HL-60/S4 (cell line): Measurements from ENCODE around the gene CLDN5.

Experiments
- in situ Hi-C: fragments of 300-500 bp; cut with MboI; formaldehyde crosslinking; loops from 2 replicates; pipeline ENCODE4 v1.14.3; 2022; ENCODE audit warnings: low sequenced_read_pairs

Gene CLDN5, protein sequence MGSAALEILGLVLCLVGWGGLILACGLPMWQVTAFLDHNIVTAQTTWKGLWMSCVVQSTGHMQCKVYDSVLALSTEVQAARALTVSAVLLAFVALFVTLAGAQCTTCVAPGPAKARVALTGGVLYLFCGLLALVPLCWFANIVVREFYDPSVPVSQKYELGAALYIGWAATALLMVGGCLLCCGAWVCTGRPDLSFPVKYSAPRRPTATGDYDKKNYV

DNA sequence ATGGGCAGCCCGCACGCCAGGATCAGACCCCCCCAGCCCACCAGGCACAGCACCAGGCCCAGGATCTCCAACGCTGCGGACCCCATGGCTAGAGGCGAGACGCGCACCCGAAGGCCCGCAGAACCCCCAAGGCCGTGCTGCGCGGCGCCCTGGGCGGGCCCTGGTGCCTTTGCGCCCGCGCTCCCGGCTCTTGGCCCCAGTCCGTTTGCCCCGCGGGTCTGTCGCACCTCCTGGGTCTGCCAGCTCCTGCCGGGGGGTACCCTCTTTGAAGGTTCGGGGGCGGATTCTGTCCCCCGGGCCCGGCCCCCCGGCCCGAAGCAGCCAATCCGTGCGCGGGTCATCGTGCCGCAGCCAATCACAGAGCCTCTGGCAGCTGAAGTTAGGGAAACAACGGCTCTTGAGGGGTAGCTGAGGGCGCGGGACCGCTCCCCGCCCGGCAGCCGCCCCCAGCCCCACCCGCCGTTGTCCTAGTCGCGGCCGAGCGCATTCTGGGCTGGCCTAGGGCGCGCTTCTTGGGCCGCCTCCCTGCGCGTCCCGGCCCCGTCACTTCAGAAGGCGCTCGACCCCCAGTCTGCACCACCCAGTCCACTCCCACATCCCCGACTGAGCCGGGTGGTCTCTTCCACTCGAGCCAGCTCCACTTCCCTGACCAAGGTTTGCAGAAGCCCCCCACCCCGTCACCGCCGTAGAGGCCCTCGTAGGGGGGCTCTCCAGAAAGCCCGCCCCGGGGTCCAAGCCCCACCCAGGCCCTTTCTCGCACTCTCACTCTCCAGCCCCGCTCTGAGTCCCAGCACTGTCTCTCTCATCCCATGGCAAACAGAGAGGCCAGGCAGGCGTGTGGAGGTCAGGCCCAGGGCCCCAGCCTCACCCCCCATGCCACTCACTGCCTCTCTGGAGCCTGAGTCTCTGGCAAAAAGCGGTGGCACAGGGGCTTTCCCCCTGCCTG is at the start of gene CLDN5:
TSS of gene CLDN5 (minus strand) at position 241 of the 946 bp plus-strand sequence. CDS start at position 86, 155 bp downstream.
- in situ Hi-C loops: no loop called here

DNA sequence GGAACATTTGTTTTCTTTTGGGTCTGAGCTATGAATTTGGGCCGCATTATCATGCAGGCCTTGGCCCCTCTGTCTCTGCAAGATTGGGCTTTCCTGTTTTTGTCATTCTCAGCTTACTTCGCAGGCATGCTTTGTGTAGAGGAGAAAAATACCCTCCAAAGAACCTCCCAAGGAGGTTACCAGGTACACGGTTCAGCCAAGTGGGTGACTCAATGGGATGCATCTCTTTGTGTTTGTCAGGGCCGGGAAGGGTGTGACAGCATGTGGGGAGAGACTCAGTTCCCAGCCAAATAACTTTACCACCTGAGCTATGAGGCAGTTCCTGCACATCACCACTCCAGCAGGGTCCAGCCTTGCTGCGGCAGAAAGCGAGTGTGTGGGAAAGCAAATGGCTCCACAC is 47.8 kb upstream of the CLDN5 start:
- in situ Hi-C loops: loop anchor here (10.0 kb wide), 1 partner anchor 57 kb away; no protein-coding TSS in a partner anchor

DNA sequence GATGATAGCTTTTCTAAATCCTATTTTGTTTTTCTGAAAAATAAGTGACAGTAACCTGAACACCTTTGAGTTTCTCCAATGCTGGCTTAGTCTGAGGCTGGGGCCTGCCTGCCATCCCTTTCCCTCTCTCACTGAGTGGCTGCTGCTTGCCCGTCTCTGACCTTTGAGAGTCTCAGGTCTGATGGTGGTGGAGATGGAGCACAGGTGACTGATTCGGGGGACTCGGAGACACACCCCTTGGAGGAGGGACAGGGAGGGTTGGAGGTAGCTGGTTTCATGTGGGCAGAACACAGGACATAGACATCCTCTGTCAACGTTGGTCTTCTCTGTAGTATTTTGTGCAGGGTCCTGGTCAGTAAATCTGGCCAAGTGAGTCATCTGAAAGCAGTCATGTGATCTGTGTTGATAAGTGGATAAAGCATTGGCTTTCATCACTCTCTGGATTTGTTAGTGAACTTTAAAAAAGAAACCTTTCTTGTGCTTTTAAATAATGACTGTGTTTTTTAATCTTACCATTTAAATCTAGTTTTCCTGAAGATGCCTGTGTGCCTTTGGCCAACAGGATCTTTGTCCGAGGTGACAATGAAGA is 47.1 kb upstream of the CLDN5 start:
- in situ Hi-C loops: loop anchor here (10.0 kb wide), 1 partner anchor 56 kb away; no protein-coding TSS in a partner anchor

DNA sequence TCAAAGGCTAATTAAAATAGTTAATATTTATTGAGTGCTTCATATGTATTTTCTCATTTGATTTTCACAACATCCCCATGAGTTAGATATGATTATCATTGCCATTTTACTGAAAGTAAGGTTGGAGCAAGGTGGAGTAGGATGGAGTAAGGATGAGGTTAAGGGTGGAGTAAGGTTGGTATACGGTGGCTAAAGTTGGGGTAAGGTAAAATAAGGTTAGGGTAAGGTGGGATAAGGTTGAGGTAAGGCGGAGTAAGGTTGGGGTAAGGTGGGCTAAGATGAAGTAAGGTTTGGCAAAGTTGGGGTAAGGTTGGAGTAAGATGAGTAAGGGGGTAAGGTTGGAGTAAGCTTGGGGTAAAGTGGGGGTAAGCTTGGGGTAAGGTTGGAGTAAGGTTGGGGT is 45.8 kb upstream of the CLDN5 start:
- in situ Hi-C loops: loop anchor here (10.0 kb wide), 1 partner anchor 55 kb away; no protein-coding TSS in a partner anchor

DNA sequence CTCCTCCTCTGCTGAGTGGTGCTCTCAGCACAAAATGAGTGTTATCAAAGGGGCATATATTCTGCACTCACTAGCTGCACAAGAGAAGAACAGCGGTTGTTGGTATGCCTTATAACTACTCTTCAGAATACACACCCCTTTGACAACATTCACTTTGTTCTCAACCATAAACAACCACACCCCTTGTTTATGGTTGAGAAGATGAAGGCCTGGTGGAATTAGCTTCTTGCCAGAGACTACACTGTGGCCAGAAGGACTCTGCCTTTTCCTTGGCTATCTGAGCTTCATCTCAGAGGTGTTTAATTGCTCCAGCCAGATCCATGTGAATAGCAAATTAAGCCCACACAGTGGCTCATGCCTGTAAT is 45.0 kb upstream of the CLDN5 start:
- in situ Hi-C loops: no loop called here

DNA sequence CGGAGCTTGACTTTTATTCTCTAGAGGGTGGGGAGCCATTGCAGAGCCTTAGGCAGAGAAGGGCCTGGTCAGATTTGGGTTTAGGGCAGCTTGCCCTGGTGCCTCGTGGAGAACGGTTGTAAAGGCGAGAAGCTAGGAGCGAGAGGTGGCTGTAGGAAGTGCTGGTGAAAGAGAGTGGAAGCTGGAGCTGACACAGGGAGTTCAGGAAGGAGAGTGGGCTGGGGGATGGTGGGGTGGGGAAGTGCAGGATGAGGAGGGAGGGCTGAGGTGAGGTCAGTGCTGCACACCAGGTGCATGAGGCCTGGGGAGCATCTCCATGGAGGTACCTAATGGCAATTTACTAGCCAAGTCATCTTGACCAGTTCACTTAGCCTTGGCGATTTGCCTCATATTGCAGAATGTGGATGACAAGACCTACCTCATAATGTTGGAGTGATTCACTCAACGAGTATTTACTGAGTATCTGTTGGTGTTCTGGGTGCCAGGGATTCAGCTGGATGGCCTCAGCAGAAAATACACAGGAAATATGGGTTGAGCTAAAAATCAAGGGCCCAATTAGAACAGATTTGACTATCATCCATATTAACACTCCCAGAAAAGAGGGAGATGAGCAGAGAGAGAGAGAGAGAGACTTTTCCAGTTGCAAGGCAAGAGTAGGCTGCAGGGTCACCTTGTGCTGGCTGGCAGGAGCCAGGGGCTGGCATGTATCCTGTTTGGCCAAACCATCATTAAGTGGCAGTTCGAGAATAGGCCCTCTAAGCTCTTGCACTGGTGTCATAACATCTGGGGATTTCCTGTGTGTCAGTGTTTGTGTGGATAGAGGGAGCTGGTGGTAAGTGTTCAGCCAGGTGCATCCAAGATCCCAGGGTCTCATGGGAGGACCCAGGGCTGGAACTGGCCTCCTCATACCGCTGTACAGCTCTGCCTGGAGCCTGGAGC is 44.4 kb upstream of the CLDN5 start:
- in situ Hi-C loops: no loop called here

DNA sequence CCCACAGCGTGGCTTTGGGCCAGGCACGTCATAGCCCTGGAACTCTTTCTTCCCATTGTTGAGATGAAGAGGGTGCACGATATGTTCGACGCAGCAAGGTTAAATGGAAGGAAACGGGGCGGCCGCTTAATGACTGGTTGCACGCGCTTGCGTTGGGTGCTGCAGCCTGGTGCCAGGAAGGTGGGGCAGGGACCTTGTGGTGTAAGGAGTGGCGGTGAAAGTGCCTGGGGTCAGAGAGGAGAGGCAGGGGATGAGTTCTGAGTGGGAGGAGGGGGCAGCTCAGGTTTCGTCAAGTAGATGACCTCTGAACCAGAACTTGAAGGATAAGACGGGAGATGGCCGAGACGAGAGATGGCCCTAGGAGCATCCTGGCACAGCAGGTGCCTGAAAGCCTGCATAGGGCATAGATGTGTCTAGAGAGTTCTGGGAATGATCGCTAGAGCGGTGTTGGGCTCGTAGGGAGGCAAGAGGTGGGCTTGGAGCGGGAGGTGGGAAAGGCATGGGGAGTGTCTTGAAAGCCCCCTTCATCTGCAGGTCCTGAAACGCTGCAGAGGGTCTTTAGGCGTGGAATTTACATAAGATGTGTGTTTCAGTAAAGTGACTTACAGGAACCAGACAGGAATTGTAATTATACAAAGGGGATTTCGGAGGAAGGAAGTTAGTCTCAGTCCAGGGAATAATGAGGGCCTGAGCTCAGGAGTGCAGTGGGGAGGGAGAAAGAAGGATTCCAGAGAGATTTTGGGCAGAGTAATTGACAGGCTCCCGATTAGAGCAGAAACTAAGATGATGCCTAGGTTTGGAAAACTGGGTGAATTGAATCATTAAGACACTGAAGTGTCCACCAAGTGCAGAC is 43.2 kb upstream of the CLDN5 start:
- in situ Hi-C loops: no loop called here

DNA sequence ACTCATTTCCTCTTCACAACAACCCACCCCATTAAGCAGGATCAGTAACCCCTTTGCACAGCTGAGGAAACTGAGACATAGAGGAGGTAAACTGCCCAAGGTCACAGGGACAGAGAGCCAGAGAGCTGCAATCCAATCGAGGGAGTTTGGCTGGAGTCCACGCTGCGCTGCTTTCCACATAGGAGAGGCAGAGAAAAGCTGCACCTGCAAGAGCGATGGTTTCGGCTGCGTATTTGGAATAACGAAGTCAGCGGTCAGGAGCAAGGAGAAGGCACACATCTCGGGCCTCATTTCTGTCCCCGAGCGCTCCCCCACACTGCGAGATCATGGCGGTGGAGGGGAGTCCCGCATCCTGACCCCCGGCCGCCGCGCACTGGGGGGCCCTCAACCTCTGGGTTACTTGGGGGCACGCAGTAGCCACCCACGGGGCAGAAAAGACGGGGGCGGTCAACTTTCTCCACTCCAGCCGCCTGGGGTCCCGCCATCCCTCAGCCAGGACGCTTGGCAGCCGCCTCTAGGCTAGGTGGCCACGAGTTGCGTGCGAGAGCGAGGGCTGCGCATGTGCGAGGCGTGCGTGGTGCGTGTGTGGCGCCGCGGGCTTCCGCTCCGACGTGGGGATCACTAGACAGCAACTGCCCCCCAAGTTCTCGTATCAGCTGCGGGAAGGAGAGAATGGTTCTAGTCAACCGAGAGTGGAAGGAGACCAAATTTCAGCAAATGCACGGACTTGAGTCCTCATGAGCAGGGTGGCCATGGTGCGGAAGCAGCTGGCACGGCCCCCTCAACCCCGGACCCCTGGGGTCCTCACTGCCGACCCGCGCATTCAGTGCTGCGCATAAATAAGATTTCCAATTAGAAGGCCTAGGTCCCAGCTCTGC is 42.3 kb upstream of the CLDN5 start:
- in situ Hi-C loops: no loop called here

DNA sequence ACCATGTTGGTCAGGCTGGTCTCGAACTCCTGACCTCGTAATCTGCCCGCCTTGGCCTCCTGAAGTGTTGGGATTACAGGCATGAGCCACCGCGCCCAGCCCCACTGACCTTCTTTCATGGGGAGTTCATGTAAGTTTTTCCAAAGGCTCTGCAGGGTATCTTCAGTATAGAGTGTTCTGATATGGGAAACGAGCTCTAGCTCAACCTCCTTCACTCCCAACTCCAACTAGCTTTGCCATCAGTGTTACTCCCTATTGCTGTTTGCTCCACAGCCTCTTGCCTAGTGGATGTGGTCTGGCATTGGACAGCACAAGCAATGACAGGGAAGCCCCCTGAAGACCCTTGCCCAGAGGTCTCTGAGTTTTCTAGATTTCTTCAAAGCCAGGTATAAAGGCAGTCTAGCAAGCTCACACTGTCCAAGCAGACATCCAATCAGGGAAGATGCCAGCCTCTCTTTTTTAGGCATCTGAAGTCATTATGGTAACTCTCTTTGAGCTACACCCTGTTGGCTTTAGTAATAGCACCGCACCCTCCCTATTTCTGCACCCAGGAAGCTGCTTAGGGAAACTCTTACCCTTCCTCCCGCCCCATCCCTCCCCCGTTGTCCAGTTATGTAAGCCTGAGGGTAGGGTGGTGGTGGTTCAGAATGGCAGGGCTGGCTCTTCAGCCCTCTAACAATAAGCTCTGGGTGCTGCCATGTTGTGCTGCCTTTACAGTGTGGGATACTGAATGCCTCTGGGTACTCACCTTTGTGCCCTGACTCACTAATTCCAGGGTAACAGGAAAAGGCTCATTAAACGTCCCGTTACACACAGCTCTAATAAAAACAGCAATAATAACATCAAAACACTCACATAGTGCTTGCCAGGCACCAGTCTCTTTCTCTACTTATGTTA is 41.4 kb upstream of the CLDN5 start:
- in situ Hi-C loops: no loop called here

DNA sequence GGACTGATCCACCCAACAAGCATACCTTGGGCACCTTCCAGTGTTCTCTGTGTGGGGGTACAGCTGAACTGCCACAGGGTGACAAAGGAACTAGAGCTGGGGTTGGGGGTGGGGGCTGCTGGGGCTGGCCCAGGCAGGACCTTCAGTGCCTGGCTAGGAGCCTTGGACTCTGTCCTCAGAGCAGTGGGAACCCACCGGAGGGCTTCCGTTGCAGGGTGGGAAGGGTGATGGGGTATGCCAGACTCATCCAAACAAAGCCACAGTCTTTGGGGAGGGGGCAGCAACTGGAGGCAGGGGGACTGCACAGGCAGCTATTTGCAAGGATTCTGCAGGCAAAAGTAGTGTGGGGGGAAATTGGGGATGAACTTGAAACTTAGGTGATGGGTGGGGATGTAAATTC is 35.7 kb upstream of the CLDN5 start:
- in situ Hi-C loops: no loop called here

DNA sequence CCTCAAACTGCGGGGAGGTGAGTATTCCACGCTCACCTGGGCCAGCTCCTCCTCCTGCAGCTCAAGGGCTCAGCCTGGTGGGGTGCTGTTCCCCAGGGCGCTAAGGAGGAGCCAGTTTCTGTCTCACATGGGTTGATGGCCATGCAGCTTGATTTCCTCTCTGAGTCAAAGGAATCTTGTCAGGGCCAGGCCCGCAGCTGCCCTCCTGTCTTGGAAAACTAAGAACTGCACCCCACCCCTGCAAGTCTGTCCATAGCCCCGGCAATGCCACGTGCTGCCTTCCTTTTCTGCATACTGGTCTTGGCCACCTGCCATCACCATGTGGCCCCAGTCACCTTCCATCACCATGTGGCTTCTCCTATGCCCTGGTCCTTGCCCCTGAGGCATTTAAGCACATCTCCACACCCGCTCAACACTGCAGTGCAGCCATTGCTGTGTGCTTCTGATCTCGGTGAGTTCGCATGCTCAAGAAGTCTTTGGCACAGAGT is 35.2 kb upstream of the CLDN5 start:
- in situ Hi-C loops: no loop called here

DNA sequence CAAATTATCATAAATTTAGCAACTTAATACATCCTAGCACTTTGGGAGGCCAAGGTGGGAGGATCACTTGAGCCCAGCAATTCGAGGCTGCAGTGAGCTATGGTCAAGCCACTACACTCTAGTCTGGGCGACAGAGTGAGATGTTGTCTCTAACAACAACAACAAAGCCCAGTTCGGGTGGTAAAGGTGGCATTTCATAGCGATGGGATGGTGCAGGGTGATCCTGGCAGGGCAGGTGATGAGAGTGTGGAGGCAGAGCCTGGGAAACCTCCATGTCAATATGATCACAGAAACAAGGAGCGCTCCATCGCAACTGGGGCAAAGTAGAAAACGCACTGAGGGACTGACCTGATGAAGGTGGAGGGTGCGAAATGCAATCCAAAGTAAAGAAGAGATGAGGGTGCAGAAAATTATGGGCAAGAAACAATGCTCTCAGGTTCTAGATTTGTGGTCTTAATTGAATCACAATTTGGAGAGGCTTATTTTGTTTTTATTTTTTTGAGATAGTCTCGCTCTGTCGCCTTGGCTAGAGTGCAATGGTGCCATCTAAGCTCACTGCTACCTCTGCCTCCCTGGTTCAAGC is 32.8 kb upstream of the CLDN5 start:
- in situ Hi-C loops: no loop called here

DNA sequence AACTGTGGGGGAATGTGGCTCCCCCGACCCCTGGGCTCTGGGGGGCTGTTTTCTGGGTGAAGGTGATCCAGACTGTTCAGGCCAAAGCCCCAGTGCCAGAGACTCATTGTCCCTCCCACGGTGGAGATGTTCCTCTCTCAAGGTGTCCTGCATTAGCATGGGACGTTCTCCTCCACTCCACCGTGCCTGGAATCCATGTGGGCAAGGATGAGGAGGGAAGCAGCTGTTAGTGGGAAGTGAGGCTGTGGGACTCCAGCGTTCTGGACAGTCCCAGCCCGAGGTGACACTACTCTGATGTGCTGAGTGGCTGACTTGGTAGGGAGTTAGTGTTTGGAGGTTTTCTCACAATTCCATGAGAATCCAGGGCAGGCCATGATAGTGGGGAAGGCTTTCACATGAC is 31.4 kb upstream of the CLDN5 start:
- in situ Hi-C loops: no loop called here

DNA sequence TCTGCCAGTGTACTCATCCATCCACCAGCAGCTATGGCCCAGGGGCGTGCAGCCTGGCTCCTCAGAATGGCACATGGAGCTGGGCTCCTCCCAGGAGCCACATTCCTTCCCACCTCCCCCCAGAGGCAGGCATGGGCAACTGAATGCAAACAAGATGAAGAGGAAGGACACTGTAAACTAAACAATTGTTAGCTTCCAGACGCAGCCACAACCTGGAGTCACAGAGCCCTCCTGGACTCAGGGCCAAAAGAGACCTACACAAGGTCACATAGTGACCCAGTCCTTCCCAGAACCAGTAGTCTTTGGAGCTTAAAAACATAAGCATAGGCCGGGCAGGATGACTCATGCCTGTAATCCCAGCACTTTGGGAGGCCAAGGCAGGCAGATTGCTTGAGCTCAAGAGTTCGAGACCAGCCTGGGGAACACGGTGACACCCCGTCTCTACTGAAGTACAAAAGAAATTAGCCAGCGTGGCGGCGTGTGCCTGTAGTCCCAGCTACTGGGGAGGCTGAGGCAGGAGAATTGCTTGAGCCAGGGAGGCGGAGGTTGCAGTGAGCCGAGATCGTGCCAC is 30.7 kb upstream of the CLDN5 start:
- in situ Hi-C loops: no loop called here

DNA sequence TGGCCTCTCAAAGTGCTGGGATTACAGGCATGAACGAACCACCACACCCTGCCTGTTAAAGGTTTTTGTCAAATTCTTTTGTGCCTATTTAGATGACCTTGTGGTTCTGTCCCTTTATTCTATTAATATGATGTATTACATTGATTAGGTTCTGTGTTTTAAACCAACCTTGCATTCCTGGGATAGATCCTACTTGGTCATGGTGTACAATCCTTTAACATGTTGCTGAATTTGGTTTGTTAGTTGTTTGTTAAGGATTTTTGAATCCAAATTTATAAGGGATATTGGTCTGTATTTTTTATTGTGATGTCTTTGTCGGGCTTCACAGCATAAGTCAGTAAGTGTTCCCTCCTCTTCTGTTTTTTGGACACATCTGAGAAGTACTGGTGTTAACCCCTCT is 29.0 kb upstream of the CLDN5 start:
- in situ Hi-C loops: no loop called here

DNA sequence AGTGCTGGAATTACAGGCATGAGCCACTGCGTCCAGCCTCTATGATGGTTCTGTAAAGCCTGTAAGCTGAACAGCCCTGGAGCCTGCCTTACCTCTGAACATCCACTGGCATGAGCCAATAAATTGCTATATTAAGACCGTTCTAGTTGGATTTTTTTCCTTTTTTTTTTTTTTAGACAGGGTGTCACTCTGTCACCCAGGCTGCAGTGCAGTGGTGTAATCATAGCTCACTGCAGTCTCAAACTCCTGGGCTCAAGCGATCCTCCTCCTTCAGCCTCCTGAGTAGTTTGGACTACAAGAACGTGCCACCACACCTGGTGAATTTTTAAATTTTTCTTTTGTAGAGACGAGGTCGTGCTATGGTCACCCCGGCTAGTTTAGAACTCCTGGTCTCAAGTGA is 26.2 kb upstream of the CLDN5 start:
- in situ Hi-C loops: no loop called here

DNA sequence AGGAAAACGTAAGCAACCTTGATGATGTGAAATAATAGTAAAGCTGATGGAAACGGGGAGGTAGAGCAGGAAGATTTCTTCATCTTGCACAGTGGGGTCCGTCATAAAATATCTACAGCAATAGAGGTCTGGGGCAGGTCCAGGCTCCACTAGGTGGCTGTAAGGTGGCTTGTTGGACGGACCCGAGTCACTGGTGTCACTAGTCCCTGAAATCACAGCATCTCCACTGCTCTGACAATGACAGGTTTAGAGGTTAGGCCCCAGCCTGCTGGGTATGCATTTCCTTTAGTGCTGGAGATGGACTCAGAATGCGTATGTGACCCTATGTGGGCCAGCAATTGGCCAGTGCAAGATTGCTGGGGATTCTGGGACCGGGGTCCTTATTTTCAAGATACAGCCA is 25.2 kb upstream of the CLDN5 start:
- in situ Hi-C loops: no loop called here
